Hematopoietic multipotent progenitor cell treated with erythropoietin and hydrocortisone succinate and interleukin-3 and kit ligand, for 6 days (in vitro differentiated cells): Measurements from ENCODE around the gene CRP.
A peak's percentile ranks its signal among the peaks of the same experiment; 100 is the strongest.
"Not testable (repeated sequence)": the region's sequence is repeated elsewhere in the genome, so short reads cannot be mapped to it uniquely, and the experiment has no call there.

Source experiments
- DNase-seq: peaks from one replicate; pipeline ENCODE4 v3.0.0-alpha.2; 2015

Gene CRP

GRCh38 chr1:159699246-159699645 is 15.1 kb downstream of the CRP start:
- no peak for DNase-seq

GRCh38 chr1:159687511-159687910 is 26.9 kb downstream of the CRP start:
- DNase-seq = no peak

GRCh38 chr1:159686599-159687299 is 27.6 kb downstream of the CRP start:
- no peak for DNase-seq

- peak; percentile 61 for DNase-seq
These were observed 35.5 kb downstream of the CRP start for GRCh38 chr1:159678939-159679338.

- DNase-seq = no peak
These were observed 39.3 kb downstream of the CRP start for GRCh38 chr1:159675046-159675445.

- not testable (repeated sequence) for DNase-seq
These were observed 42.0 kb downstream of the CRP start for GRCh38 chr1:159672390-159672789.

- DNase-seq = no peak
These were observed 45.1 kb downstream of the CRP start for GRCh38 chr1:159669338-159669737.

GRCh38 chr1:159668739-159669138 is 45.6 kb downstream of the CRP start:
- DNase-seq = no peak

GRCh38 chr1:159664247-159664646 is 50.1 kb downstream of the CRP start:
- DNase-seq = peak; percentile 14

GRCh38 chr1:159663552-159663951 is 50.8 kb downstream of the CRP start:
- DNase-seq = no peak
